ENCODE measurements around the gene RTN4RL1.
A peak's percentile ranks its signal among the peaks of the same experiment; 100 is the strongest.

RTN4RL1 gene

GRCh38 chr17:2043785-2044184 lies 18.7 kb upstream of the RTN4RL1 start:
- no peak for DNase-seq

GRCh38 chr17:2042933-2043332 lies 17.8 kb upstream of the RTN4RL1 start:
- no peak for DNase-seq

- no peak for DNase-seq
These were observed 17.3 kb upstream of the RTN4RL1 start for GRCh38 chr17:2042390-2042847.

GRCh38 chr17:2041561-2042389 lies 16.6 kb upstream of the RTN4RL1 start, which contains the start of gene OVCA2:
Gene OVCA2, plus strand, starts transcription at chr17:2042022. Its CDS starts 26 bp downstream, at chr17:2042048.
- DNase-seq: peak; percentile 98

- no peak for DNase-seq
These were observed 15.9 kb upstream of the RTN4RL1 start for GRCh38 chr17:2040942-2041560.

GRCh38 chr17:2040219-2040827 lies 15.2 kb upstream of the RTN4RL1 start:
- DNase-seq: no peak

- DNase-seq: no peak
These were observed 12.0 kb upstream of the RTN4RL1 start for GRCh38 chr17:2037155-2037554.

GRCh38 chr17:2035541-2036488 lies 10.7 kb upstream of the RTN4RL1 start:
- no peak for DNase-seq

GRCh38 chr17:2034806-2035540 lies 9.8 kb upstream of the RTN4RL1 start:
- no peak for DNase-seq

- no peak for DNase-seq
These were observed 9.0 kb upstream of the RTN4RL1 start for GRCh38 chr17:2034157-2034556.

- DNase-seq: no peak
These were observed 8.0 kb upstream of the RTN4RL1 start for GRCh38 chr17:2033153-2033552.

GRCh38 chr17:2030779-2031163 lies 5.6 kb upstream of the RTN4RL1 start:
- peak; percentile 39 for DNase-seq

GRCh38 chr17:2029911-2030778 lies 5.0 kb upstream of the RTN4RL1 start, which contains the start of gene DPH1:
Gene DPH1, plus strand, starts transcription at chr17:2030153. Its CDS starts 17 bp downstream, at chr17:2030170.
- DNase-seq: peak; percentile 84

GRCh38 chr17:2028737-2029136 lies 3.6 kb upstream of the RTN4RL1 start:
- no peak for DNase-seq

- DNase-seq: no peak
These were observed 3.1 kb upstream of the RTN4RL1 start for GRCh38 chr17:2028234-2028614.

- DNase-seq: no peak
These were observed 2.5 kb upstream of the RTN4RL1 start for GRCh38 chr17:2027528-2028233.

- DNase-seq: no peak
These were observed 632 bp upstream of the RTN4RL1 start for GRCh38 chr17:2025622-2026309.

- no peak for DNase-seq
These were observed 438 bp downstream of the RTN4RL1 start for GRCh38 chr17:2024572-2025219.
